ENCODE data around the gene SLC27A1. TPM values are rescaled to one million over a fixed set of nuclear protein-coding genes. Genes with fewer than 3 reads are reported as not detected.

The SLC27A1 gene
- 10 to 100 TPM; 10.7 to 24.7 (median 19.1) TPM for polyA plus RNA-seq (ENCODE audit: insufficient read length in 4 of 4)

DNA sequence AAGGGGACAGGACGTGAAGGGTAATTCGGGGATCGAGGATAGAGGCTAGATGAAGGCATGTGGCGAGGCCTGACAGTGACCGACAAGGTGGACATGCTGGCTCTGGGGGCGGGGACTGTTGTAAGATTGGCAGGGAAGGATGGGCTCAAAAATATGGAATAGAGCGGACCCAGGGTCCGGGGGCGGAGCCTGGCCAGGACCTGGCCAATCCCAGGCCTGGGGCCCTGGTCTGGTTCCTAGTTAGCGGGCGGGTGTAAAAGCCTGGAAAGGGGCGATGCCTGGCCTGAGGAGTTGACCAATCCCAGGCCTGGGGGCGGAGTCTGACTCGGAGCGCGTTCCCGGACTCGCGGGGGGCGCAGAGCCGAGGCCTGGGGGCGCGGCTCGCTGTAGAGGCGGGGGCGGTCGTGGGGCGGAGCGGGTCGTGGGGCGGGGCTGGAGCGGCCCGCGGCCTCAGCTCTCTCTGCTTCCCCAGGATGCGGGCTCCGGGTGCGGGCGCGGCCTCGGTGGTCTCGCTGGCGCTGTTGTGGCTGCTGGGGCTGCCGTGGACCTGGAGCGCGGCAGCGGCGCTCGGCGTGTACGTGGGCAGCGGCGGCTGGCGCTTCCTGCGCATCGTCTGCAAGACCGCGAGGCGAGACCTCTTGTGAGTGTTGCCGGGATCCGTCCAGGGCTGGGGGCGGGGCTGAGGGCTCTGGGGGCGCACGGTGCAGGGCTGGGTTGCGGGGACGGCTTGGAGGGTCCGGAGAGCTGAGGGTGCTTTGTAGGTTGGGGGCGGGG lies at the start of gene SLC27A1:
SLC27A1 (plus strand) TSS at position 457 of the 774 bp plus-strand sequence; CDS start at position 474, 17 bp downstream.
- peak; percentile 97 to 98 (median 98) for DNase-seq (ENCODE audit: low read depth in 4 of 4, low spot score in 2 of 4)

DNA sequence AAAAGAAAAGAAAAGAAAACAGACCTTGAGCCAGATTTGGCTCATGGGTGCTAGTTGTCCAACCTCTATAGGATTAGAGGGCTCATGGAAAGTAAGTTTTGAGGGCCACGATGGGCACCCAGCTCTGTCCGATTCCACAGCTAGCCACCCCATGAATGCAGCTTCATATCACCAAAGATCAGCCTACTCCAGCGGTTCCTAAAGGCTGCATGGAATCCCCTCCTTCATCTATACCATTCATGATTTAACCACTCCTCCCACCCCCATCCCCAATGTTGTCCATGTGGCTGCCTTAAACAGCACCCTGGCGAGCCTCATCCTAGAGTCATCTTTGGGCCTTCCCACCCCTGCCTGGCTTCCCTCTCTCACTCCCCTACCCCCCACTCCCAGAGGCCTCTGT lies 48.4 kb upstream of the SLC27A1 start:
- no peak for DNase-seq (ENCODE audit: low read depth in 4 of 4, low spot score in 2 of 4)

DNA sequence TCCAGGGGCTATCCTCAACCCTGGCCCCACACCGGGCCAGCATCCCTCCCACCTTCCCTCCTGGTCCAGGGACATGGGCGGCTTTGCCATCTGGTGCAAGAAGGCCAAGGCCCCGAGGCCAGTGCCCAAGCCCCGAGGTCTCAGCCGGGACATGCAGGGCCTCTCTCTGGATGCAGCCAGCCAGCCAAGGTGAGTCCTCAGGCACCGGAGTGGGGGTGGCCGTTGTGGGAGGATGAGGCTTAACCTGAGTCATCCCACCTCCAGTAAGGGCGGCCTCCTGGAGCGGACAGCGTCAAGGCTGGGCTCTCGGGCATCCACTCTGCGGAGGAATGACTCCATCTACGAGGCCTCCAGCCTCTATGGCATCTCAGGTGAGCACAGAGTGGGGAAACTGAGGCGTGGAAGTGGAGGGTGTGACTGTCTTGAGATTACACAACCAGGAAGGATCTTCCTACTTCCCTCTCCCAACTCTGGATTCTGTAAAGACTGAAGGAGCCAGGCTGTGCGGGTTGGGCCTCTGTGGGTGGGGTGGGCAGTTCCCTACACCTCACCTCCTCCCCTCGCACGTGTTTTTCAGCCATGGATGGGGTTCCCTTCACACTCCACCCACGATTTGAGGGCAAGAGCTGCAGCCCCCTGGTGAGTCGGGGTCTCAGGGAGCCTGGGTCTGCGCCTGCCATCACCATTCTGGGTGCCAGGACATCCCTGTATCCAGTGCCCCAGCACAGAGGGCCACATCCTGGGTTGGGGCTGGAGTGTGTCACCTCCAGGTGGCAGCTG lies 46.7 kb upstream of the SLC27A1 start:
- no peak for DNase-seq (ENCODE audit: low read depth in 4 of 4, low spot score in 2 of 4)

DNA sequence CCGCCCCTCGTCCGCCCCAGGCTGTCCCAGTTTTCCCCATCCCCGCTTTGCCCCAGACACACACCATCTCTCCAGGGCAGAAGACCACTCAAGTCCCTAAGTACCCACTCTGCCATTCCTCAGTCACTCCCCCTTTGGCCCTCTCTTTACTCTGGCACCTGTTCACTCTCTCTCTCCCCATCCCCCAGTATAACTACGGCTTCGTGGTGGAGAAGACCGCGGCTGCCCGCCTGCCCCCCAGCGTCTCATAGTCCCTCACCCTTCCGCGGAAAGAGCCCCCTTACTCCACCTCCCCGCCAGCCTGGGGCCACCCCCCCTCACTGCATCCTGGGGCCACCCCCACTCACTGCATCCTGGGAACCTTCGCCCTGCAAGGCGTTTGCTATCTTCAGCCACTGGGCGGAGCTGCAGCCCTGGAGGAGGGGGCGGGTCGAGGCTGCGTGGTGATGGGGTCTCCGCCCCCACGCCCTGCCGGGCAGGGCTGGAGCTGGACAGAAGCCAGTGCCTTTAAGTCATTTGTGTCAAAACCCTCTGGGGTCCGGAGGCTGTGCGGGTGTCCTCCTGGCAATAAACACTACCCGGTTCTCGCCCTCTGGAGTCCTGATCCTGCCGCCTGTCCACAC lies 45.5 kb upstream of the SLC27A1 start:
- DNase-seq (ENCODE audit: low read depth in 4 of 4, low spot score in 2 of 4): no peak

DNA sequence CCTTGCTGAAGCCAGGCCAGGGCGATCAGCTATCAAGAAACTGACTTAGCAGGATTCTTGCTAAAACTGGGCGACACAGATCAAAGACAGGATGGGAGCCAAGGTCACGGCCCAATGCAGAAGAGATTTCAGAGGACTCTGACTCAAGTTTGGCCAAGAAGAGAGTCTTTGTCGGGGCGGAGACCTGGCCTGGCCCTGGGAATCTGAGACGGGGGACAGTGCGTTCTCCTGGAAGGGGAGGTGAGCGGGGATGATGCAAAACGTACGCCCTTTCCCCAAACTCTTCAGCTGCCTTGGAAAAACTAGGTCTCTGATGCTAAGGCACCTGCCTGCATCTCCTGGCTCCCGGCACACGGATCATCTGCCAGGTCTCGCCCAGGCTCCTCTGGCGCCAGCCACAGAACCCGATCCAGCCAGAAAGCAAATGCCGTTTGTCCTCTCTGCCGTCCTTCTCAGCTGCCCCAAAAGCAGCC lies 40.6 kb upstream of the SLC27A1 start:
- DNase-seq (ENCODE audit: low read depth in 4 of 4, low spot score in 2 of 4): no peak

DNA sequence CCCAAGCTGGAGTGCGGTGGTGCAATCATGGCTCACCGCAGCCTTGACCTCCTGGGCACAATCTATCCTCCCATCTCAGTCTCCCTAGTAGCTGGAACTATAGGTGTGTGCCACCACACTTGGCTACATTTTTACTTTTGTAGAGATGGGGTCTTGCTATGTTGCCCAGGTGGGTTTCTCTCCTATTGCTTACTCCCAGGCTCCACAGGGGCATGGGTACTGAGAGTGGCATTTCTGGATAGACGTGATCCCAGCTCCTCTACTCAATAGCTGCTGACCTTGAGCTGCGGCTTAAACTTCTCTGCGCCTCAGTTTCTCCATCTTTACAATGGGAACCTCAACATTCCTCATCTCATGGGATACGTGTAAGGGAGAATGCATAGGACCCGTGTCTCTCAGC lies 38.9 kb upstream of the SLC27A1 start:
- no peak for DNase-seq (ENCODE audit: low read depth in 4 of 4, low spot score in 2 of 4)

DNA sequence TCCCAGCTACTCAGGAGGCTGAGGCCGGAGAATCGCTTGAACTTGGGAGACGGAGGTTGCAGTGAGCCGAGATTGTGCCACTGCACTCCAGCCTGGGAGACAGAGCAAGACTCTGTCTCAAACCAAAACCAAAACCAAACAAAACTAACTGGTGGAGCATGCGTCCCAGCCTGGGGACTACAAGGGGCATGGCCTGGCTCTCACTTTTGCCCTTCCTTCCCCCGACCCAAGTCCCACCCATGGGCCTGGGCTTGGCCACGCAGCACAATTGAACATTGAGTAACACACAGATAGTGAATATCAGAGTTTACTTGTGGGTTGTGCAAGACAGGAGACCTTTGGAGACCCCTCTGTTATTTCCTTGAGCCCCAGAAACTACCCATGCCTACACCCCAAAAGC lies 35.1 kb upstream of the SLC27A1 start:
- DNase-seq (ENCODE audit: low read depth in 4 of 4, low spot score in 2 of 4): no peak

DNA sequence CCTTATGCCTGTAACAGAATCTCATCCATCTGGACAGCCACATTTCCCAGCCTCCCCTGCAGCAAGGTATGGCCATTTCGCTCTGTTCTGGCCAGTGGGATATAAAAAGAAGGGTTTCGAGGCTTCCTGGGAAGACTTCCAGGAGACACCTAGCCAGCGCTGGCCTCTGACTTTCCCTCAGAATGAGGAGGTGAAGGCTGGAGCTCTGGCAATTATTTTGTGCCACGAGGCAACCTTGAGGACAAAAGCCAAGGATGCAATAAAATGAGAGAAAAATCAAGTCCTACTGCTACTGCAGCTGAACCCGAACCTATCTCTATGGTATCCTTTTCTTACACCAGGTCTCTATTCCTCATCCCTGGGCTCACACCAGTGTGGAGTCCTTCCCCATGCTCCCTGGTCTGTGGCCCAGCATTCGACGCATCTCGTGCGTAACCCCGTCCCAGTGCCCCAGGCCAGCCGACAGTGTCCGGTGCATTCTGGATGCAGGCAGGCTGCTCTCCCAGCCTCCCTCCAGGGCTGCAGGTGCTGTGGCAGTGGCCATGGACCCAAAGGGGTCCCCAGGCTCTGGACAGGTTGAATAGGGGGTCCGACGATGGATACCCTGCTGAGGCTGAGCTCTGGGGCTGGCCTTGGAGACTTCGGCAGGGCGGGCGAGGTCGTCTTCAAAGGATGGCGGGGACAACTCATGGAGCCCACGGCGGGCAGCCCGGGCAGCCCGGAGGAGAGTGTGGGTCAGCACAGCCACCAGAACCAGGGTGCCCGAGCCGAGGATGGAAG lies 34.0 kb upstream of the SLC27A1 start:
- no peak for DNase-seq (ENCODE audit: low read depth in 4 of 4, low spot score in 2 of 4)

DNA sequence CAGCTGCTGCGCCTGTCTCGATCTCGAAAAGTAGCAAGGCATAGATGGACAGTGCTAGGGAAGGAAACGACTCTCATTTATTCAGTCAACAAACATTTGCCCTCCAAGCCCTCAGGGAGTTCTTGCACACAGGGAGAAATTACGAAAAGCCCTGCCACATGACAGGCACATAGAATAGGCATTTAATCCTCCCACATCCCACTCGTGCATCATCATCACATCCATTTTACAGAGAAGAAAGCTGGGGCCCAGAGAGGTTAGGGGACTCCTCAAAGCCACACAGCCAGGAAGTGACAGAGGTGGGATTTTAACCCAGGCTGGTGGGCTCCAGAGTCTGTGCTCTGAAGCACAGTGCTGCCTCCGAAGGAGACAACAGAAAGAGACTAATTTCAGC lies 33.5 kb upstream of the SLC27A1 start:
- no peak for DNase-seq (ENCODE audit: low read depth in 4 of 4, low spot score in 2 of 4)

DNA sequence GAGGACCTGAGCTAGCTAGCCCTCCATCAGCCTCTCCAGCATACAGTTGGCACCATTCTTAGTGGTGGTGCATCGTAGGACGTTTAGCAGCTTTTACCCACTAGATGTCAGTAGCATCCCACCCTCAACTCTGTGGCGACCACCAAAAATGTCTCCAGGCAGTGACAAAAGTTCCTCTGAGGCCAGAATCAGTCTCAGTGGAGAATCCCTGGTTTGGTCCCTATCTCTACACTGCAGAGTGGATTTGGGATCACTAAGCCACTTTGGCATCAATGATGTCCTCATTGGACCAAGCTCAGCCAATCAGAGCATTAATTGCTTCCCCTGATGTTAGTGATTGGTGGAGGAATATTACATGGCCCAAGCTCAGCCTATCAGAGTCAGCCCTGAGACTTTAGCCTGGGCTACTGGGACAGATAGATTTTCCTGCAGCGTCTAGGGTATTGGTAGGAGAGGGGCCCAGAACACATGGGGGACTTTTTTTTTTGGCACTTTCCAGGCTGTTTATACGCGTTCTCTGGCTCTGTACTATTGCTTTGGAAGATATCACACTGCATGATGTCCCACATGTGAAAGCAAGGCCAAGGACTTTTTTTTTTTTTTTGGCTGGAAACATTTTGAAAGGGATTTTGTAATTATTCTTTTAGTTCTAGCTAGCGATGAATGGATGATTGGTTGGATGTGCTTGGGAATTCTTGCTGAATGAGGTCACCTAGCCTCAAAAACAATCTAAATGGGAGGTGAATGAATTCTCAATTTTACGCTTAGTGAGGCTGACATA lies 28.9 kb upstream of the SLC27A1 start:
- no peak for DNase-seq (ENCODE audit: low read depth in 4 of 4, low spot score in 2 of 4)

DNA sequence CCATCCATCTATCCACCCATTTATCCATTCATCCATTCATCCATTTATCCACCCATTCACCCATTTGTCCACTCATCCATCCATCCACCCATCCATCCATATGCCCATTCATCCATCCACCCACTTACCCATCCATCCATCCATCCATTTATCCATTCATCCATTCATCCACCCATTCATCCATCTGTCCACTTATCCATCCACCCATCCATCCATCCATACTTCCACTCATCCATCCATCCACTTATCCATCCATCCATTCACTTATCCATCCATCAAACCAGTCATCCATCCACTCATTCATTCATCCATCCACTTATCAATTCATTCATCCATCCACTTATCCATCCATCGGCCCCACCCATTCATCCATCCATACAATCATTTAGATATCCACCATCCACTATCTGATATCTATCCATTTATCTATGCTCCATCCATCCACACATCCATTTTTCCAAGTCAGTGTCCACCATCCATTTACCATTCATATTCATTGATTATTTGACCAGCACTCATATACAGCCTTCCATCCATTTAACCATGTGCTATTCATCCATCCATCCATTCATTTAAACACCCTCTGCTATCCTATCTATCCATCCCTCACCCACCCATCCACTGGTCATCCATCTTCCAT lies 24.7 kb upstream of the SLC27A1 start:
- no peak for DNase-seq (ENCODE audit: low read depth in 4 of 4, low spot score in 2 of 4)

DNA sequence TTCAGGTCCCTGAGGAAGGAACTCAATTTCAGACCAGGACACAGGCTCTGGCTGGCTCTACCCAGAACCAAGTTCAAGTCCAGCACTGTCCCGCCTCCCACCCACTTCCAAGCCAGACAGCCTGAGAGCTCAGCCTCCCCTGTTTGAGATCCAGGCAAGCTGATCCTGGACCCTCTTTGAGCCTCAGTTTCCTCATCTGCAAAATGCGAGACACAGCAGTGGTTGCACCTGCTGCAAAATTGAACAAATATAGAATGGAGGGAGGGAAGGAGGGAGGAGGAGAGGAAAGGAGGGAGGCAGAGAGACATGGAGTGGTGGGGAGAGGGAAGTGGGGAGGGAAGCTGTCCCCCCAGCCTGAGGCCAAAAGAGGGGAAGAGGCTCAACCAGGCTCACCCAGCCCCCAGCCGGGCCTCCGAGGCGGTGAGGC lies 22.6 kb upstream of the SLC27A1 start:
- DNase-seq (ENCODE audit: low read depth in 4 of 4, low spot score in 2 of 4): no peak

DNA sequence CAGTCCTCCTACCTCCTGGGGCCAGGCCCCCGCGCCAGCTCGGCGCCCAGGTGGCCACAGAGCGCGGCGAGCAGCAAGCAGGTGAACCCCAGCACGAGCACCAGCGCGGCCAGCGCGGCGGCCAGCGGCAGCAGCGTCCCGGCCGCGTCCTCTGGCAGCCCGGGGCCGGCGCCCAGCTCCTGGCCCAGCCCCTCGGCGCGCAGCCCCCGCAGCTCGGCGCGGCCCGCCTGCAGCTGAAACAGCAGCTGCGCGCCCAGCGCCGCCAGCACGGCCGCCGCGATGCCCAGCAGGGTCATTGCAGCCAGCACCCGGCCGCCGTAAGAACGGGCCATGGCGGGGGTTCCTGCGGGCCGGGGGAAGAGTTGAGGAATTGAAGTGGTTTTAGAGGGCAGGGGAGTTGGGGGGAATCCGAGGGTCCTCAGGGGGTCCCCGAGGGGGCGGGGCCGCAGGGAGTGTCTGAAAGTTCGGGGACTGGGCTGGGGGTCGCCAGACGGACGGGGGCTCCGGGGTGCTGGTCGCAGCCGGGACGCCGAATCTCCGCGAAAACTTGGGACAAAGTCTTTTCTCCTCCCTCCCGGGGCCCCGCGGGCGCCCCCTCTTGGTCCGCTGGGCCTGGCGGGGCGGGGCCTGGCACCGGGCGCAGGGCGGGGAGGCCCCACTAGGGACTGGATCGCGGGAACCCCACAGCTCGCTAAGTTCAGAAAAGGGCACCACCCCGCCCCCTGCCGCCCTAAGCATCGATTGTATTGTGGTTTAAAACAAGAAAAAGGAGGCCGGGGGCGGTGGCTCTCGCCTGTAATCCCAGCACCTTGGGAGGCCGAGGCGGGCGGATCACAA lies 22.0 kb upstream of the SLC27A1 start, which contains the start of gene TMEM221:
TMEM221 (minus strand) TSS at position 538 of the 837 bp plus-strand sequence; CDS start at position 332, 206 bp downstream.
- DNase-seq (ENCODE audit: low read depth in 4 of 4, low spot score in 2 of 4): no peak

DNA sequence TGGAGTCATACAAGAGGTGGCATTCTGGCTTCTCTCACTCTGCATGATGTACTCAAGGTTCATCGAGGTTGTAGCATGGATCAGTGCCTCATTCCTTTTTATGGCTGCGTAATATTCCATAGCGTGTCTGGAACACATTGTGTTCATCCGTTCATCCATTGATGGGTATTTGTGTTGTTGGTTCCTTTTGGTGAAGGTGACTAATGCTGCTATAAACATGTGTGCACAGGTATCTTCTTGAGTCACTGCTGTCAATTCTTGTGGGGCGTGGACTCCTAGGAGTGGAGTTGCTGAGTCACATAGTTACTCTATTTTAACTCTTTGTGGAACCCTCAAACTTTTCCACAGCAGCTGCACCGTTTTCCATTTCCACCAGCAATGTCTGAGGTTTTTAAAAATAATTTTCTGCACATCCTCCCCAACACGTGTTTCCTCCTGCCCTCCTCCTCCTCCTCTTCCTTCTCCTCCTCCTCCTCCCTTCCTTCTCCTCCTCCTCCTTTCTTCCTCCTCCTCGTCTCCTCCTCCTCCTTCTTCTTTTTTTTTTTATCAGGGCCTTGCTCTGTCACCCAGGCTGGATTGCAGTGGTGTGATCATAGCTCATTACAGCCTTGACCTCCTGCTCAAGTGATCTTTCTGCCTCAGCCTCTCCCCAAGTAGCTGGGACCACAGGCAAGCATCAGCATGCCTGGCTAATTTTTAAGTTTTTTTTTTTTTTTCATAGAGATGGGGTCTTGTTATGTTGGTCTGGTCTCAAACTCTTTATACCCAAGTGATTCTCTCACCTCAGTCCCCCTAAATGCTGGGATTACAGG lies 19.9 kb upstream of the SLC27A1 start:
- DNase-seq (ENCODE audit: low read depth in 4 of 4, low spot score in 2 of 4): no peak

DNA sequence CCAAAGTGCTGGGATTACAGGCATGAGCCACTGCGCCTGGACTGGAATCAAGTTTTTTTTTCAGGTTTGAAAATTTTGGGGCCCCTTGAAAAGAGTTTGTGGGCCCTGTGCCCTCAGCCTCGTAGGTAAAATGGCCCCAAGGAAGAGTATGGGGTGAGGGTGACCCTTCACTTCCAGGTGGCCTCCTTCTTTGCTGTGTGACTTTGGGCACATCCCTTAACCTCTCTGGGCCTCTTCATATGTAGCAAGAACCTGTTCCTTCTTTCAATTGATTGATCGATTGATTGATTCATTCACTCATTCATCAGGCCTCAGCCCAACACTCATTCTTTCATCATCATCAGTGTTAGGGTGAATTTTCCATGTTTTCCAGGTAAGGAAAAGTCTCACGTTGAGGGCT lies 18.5 kb upstream of the SLC27A1 start:
- no peak for DNase-seq (ENCODE audit: low read depth in 4 of 4, low spot score in 2 of 4)

DNA sequence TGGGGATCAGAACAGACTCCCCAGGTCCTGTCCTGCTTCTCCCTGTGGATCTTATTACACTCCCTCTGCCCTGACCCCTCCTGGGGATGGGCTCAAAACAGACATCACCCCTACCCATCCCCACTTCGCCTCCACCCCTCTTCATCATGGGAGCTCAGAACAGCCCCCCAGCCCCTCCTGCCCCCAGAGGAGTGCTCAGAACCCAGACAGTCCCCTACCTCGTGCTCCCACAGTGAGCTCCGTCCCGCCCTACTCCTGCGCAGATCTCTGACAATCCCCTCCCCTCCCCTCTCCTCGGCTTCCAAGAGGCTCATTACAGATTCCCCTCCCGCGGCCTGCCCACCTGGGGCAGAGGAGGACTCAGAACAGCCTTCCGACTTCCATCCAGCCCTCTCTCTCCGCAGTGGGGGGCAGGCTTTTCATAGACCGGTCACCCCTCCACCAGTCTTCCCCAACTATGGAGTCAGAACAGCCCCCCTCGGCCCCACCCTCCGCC lies 15.7 kb upstream of the SLC27A1 start:
- DNase-seq (ENCODE audit: low read depth in 4 of 4, low spot score in 2 of 4): no peak
